GM19455 (cell line): ENCODE measurements around the gene DLG2.
"Not testable (repeated sequence)": the region's sequence is repeated elsewhere in the genome, so short reads cannot be mapped to it uniquely, and the experiment has no call there.

Experiments used
- ATAC-seq: cut with Tn5 transposase; IDR thresholded peaks from one replicate; pipeline ENCODE4 v1.9.1; 2021; ENCODE audit not compliant: unreplicated experiment

DLG2 gene

GRCh38 chr11:85347291-85347690, 279.9 kb downstream of the DLG2 start:
- no peak for ATAC-seq

- no peak for ATAC-seq
Observed at GRCh38 chr11:85346484-85346883, 280.7 kb downstream of the DLG2 start.

GRCh38 chr11:85340846-85341245, 286.3 kb downstream of the DLG2 start:
- not testable (repeated sequence) for ATAC-seq

GRCh38 chr11:85318573-85318972, 308.6 kb downstream of the DLG2 start:
- no peak for ATAC-seq

GRCh38 chr11:85316967-85317366, 310.2 kb downstream of the DLG2 start:
- ATAC-seq: peak; percentile 98

- no peak for ATAC-seq
Observed at GRCh38 chr11:85313741-85314140, 313.4 kb downstream of the DLG2 start.

GRCh38 chr11:85310479-85310878, 316.7 kb downstream of the DLG2 start:
- no peak for ATAC-seq

- no peak for ATAC-seq
Observed at GRCh38 chr11:85307366-85307765, 319.8 kb downstream of the DLG2 start.

- no peak for ATAC-seq
Observed at GRCh38 chr11:85301895-85302678, 325.1 kb downstream of the DLG2 start.

GRCh38 chr11:85299258-85299942, 327.7 kb downstream of the DLG2 start:
- ATAC-seq: no peak

- no peak for ATAC-seq
Observed at GRCh38 chr11:85295694-85296271, 331.4 kb downstream of the DLG2 start.

- ATAC-seq: no peak
Observed at GRCh38 chr11:85281550-85281949, 345.6 kb downstream of the DLG2 start.

GRCh38 chr11:85279267-85279666, 347.9 kb downstream of the DLG2 start:
- no peak for ATAC-seq

- ATAC-seq: no peak
Observed at GRCh38 chr11:85277693-85278092, 349.5 kb downstream of the DLG2 start.

- ATAC-seq: no peak
Observed at GRCh38 chr11:85276332-85276731, 350.8 kb downstream of the DLG2 start.

GRCh38 chr11:85270315-85270714, 356.8 kb downstream of the DLG2 start:
- not testable (repeated sequence) for ATAC-seq

GRCh38 chr11:85269109-85269508, 358.0 kb downstream of the DLG2 start:
- no peak for ATAC-seq

- ATAC-seq: no peak
Observed at GRCh38 chr11:85266646-85267045, 360.5 kb downstream of the DLG2 start.

- ATAC-seq: no peak
Observed at GRCh38 chr11:85263328-85263727, 363.8 kb downstream of the DLG2 start.

GRCh38 chr11:85257837-85258236, 369.3 kb downstream of the DLG2 start:
- no peak for ATAC-seq

GRCh38 chr11:85256433-85256832, 370.7 kb downstream of the DLG2 start:
- no peak for ATAC-seq

- ATAC-seq: no peak
Observed at GRCh38 chr11:85249482-85249881, 377.7 kb downstream of the DLG2 start.
